OCI-LY1 (cell line): ENCODE data around the gene ASTN1.

Source experiments
- H2AFZ ChIP-seq: fragments of 200-600 bp; sonication (generic), shearing (Covaris generic); 2 replicates; pipeline ENCODE4 v1.6.0; 2014; ENCODE audit warnings: antibody characterized with exemption, mild to moderate bottlenecking, low read length
- H3F3A ChIP-seq: fragments of 200-600 bp; sonication (generic), shearing (Covaris generic); 2 replicates; pipeline ENCODE4 v1.6.0; 2014; ENCODE audit warnings: mild to moderate bottlenecking, antibody characterized with exemption, low read length, moderate library complexity; ENCODE audit not compliant: insufficient read depth
- H3K27ac ChIP-seq: fragments of 200-600 bp; sonication (generic); 2 replicates; pipeline ENCODE4 v1.5.1; 2014; ENCODE audit warnings: low read length, mixed run types, mild to moderate bottlenecking, low read depth; ENCODE audit not compliant: poor library complexity, severe bottlenecking
- H3K27me3 ChIP-seq: fragments of 200-600 bp; sonication (generic); 2 replicates; pipeline ENCODE4 v1.6.0; 2014; ENCODE audit warnings: antibody characterized with exemption, mild to moderate bottlenecking, low read length, moderate library complexity; ENCODE audit not compliant: insufficient read depth
- H3K36me3 ChIP-seq: fragments of 200-600 bp; sonication (generic); 2 replicates; pipeline ENCODE4 v1.6.1; 2014; ENCODE audit warnings: mild to moderate bottlenecking, antibody characterized with exemption, low read length, moderate library complexity, mixed read lengths; ENCODE audit not compliant: insufficient read depth
- H3K4me1 ChIP-seq: fragments of 200-600 bp; sonication (generic); 2 replicates; pipeline ENCODE4 v1.5.1; 2014; ENCODE audit warnings: mild to moderate bottlenecking, low read length, moderate library complexity; ENCODE audit not compliant: insufficient read depth, severe bottlenecking
- H3K4me2 ChIP-seq: fragments of 200-600 bp; sonication (generic), shearing (Covaris generic); 2 replicates; pipeline ENCODE4 v1.6.1; 2014; ENCODE audit warnings: low read length
- H3K4me3 ChIP-seq: fragments of 200-600 bp; sonication (generic); 2 replicates; pipeline ENCODE4 v1.5.1; 2014; ENCODE audit warnings: low read length, low read depth, mild to moderate bottlenecking, mixed read lengths; ENCODE audit not compliant: poor library complexity, severe bottlenecking
- H3K79me2 ChIP-seq: fragments of 200-600 bp; shearing (Covaris generic); 2 replicates; pipeline ENCODE4 v1.6.1; 2016; ENCODE audit warnings: mixed run types, low read length, mixed read lengths; ENCODE audit not compliant: insufficient read depth
- H3K9ac ChIP-seq: fragments of 200-600 bp; sonication (generic), shearing (Covaris generic); 2 replicates; pipeline ENCODE4 v1.6.1; 2014; ENCODE audit warnings: mild to moderate bottlenecking, low read length, mixed read lengths
- H3K9me2 ChIP-seq: fragments of 200-600 bp; sonication (generic), shearing (Covaris generic); 2 replicates; pipeline ENCODE4 v1.6.1; 2014; ENCODE audit warnings: low read depth, mild to moderate bottlenecking, low read length, mixed read lengths
- H3K9me3 ChIP-seq: fragments of 200-600 bp; shearing (Covaris generic); 2 replicates; pipeline ENCODE4 v1.6.1; 2014; ENCODE audit warnings: low read length, mixed read lengths
- H4K20me1 ChIP-seq: fragments of 200-600 bp; sonication (generic), shearing (Covaris generic); 2 replicates; pipeline ENCODE4 v1.6.0; 2016; ENCODE audit warnings: mild to moderate bottlenecking, low read length; ENCODE audit not compliant: insufficient read depth
- EZH2 ChIP-seq: fragments of 200-600 bp; sonication (generic), shearing (Covaris generic); IDR thresholded peaks from 2 replicates; pipeline ENCODE4 v1.8.0; 2017; ENCODE audit warnings: borderline replicate concordance, mixed run types, mild to moderate bottlenecking, antibody characterized with exemption, low read length, moderate library complexity, mixed read lengths
- TF ChIP-seq, protein P1 (sequence below): fragments of 200-600 bp; sonication (generic), shearing (Covaris generic); IDR thresholded peaks from 2 replicates; pipeline ENCODE4 v1.5.1; 2017; ENCODE audit warnings: mild to moderate bottlenecking, antibody characterized with exemption, low read length, moderate library complexity, mixed read lengths

The ASTN1 gene

DNA sequence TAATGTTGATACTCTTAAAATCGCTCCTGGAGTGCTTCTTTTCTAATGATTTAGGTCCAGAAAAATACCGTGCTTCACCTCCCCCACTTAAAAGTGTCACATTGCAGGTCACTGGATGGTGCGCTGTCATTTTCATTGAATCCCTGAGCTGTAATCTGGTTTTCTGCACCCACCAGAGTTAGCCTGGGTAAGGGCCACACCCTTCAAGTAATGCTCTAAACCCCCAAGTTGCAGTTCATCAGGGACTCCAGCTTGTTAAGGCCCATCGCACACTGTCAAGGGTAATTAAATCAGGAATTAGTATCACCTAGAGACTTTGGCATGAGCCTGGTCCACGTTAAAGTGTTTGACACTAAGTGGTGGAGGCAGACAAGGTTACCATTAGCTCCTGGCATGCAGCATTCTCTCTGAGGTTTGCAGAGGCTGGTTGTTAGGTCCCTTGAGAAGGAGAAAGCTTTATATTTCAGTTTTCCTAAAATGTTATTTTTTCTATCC, 34.0 kb downstream of the ASTN1 start:
- Histone ChIP-seq H2AFZ (no peak overlapping the region), H3K9ac (no peak overlapping the region), H3K27ac (no peak overlapping the region), H3K4me3 (no peak overlapping the region), H3K9me2 (no peaks in the 10 kb centered on the region), H3K36me3 (no peaks in the 10 kb centered on the region), H3K79me2 (no peaks in the 10 kb centered on the region), H3K4me2 (no peak overlapping the region), H3F3A (no peaks in the 10 kb centered on the region), H3K9me3 (no peaks in the 10 kb centered on the region), H4K20me1 (no peaks in the 10 kb centered on the region), H3K4me1 (no peaks in the 10 kb centered on the region), H3K27me3 (no peaks in the 10 kb centered on the region)
- no peak for TF ChIP-seq EZH2
- TF ChIP-seq, protein P1, sequence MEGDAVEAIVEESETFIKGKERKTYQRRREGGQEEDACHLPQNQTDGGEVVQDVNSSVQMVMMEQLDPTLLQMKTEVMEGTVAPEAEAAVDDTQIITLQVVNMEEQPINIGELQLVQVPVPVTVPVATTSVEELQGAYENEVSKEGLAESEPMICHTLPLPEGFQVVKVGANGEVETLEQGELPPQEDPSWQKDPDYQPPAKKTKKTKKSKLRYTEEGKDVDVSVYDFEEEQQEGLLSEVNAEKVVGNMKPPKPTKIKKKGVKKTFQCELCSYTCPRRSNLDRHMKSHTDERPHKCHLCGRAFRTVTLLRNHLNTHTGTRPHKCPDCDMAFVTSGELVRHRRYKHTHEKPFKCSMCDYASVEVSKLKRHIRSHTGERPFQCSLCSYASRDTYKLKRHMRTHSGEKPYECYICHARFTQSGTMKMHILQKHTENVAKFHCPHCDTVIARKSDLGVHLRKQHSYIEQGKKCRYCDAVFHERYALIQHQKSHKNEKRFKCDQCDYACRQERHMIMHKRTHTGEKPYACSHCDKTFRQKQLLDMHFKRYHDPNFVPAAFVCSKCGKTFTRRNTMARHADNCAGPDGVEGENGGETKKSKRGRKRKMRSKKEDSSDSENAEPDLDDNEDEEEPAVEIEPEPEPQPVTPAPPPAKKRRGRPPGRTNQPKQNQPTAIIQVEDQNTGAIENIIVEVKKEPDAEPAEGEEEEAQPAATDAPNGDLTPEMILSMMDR = no peak

DNA sequence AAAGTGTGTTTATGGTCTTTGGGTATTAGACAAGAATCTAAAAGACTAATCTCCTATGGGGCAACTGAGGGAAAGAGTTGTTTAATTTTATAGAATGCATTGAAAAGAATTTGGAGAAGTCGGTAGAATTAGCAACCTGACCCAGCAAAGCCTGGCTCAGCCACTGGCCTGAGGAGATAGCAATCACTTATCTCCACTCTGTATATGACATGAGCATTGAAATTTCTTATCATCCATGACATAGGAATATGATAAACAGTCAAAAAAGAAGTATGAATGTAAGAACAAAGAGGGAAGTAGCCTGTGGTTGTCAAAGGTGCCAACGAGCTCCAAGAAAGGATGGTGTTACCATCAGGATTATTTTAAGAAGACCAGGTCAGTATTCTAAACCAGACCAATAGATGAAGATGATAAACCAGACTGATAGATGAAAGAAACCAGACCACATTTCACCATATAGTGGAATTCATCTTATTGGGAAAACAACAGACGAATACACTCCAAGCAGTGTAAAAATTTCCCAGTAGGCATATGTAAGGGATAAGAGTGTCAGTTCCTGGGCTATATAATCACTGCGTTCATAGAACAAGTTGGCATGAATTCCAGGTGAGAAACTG, 35.7 kb downstream of the ASTN1 start:
- TF ChIP-seq EZH2 = no peak
- no peaks in the 10 kb centered on the region for H4K20me1 ChIP-seq
- H2AFZ ChIP-seq = no peak overlapping the region
- H3K9me2 ChIP-seq = no peaks in the 10 kb centered on the region
- H3K79me2 ChIP-seq = no peaks in the 10 kb centered on the region
- H3K9me3 ChIP-seq = no peaks in the 10 kb centered on the region
- H3F3A ChIP-seq = no peaks in the 10 kb centered on the region
- no peaks in the 10 kb centered on the region for H3K4me1 ChIP-seq
- H3K4me3 ChIP-seq = no peak overlapping the region
- H3K36me3 ChIP-seq = no peaks in the 10 kb centered on the region
- H3K9ac ChIP-seq = no peak overlapping the region
- no peak overlapping the region for H3K4me2 ChIP-seq
- no peak overlapping the region for H3K27ac ChIP-seq
- no peaks in the 10 kb centered on the region for H3K27me3 ChIP-seq

DNA sequence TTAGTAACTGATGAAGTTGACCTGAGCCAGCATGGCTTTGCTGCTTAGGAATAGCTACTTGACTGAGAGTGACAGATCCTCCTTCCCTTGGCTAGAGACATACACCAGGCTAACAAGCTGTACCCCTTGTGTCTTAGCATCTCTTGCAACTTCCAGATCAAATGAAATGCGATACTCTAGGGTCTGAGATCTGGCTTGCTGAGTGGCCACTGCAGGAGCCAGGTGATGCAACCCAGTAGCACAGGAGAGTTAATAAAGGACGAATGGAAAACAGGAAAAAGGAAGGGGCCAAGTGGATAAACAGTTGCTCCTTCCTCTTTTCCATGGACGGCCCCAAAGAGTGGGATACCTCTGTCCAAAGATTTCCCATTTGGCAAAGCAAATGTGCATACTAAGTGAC, 38.2 kb downstream of the ASTN1 start:
- Histone ChIP-seq H3K4me1 (no peaks in the 10 kb centered on the region), H3K27ac (no peak overlapping the region), H3K79me2 (no peaks in the 10 kb centered on the region), H3K4me3 (no peak overlapping the region), H3K4me2 (no peak overlapping the region), H3F3A (no peaks in the 10 kb centered on the region), H4K20me1 (no peaks in the 10 kb centered on the region), H3K9me2 (no peaks in the 10 kb centered on the region), H2AFZ (no peak overlapping the region), H3K36me3 (no peaks in the 10 kb centered on the region), H3K9ac (no peak overlapping the region), H3K27me3 (no peaks in the 10 kb centered on the region), H3K9me3 (no peaks in the 10 kb centered on the region)
- TF ChIP-seq, protein P1 = no peak
- TF ChIP-seq EZH2 = no peak

DNA sequence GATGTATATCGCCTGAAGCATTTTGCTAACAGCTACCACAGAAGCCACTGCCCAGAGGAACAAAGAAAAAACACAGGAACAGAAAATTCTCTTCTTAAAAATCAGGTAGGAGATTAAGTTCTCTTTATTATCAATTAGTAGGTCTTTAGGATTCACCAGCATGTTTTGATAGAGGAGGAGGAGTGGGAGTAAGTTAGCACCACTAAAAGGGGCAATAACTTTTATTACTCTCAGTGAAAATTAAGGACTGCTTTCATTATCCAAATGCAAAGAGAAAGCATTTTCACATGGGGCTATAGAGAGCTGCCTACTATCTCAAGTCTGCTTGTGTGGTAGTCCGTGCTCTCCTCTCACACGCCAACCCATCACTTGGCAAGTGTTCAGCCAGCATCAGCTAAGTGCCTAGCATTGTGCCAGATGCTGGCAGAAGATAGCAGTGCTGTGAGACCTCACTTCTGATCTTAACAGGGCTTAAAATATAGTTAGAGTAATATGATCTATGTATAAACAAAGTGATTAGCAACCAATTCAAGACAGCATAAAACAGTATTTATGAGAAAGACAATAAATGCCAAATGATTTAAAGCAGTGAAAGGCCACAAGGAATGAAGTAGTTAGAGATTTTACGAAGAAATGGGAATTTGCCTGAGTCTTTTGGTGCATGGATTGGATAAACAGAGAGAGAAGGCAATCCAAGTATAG, 39.8 kb downstream of the ASTN1 start:
- H3K27ac ChIP-seq = no peak overlapping the region
- no peak overlapping the region for H3K9ac ChIP-seq
- no peaks in the 10 kb centered on the region for H3K4me1 ChIP-seq
- H3K9me2 ChIP-seq = no peaks in the 10 kb centered on the region
- H3K79me2 ChIP-seq = no peaks in the 10 kb centered on the region
- no peaks in the 10 kb centered on the region for H3K36me3 ChIP-seq
- no peak overlapping the region for H3K4me2 ChIP-seq
- H3F3A ChIP-seq = no peaks in the 10 kb centered on the region
- H3K4me3 ChIP-seq = no peak overlapping the region
- no peaks in the 10 kb centered on the region for H3K27me3 ChIP-seq
- H4K20me1 ChIP-seq = no peaks in the 10 kb centered on the region
- no peaks in the 10 kb centered on the region for H3K9me3 ChIP-seq
- TF ChIP-seq, protein P1 = no peak
- TF ChIP-seq EZH2 = no peak
- no peak overlapping the region for H2AFZ ChIP-seq
